Fibroblast of skin of left biceps (primary cell): Measurements from ENCODE around the gene HIC1.

Experiments
- DNase-seq, 2 experiments: peaks; one replicate each; pipeline ENCODE4 v3.0.0-alpha.2; 2013; ENCODE audit warnings: low read depth in 2 of 2

The HIC1 gene

GRCh38 chr17:2025220-2025621 lies 29.7 kb upstream of the HIC1 start, which contains the start of gene RTN4RL1:
RTN4RL1 (minus strand) TSS chr17:2025334; CDS start chr17:2024865, 469 bp downstream.
- no peak for DNase-seq

- no peak for DNase-seq
Observed at GRCh38 chr17:2025622-2026309, 29.1 kb upstream of the HIC1 start.

GRCh38 chr17:2027528-2028233 lies 27.2 kb upstream of the HIC1 start:
- no peak for DNase-seq

- no peak for DNase-seq
Observed at GRCh38 chr17:2028234-2028614, 26.7 kb upstream of the HIC1 start.

DNA sequence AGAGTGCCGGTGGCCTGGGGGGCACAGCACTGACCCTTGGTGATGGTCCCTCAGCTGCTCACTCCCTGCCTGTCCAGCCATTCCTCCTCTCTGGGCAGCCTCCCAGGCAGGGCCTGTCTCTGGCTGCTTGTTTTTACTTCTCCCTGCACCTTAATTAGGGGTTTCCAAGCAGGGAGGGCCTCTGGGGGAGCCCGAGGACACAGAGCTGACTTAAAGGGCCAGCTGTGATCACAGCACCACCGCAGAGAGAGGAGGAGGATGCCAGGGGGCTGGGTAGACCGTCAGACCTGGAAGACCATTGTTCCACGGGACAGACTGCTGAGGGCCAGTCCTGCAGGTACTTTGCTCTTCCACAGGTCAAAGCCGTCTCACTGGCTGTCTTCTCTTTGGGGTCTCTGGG lies 26.2 kb upstream of the HIC1 start:
- no peak for DNase-seq

DNA sequence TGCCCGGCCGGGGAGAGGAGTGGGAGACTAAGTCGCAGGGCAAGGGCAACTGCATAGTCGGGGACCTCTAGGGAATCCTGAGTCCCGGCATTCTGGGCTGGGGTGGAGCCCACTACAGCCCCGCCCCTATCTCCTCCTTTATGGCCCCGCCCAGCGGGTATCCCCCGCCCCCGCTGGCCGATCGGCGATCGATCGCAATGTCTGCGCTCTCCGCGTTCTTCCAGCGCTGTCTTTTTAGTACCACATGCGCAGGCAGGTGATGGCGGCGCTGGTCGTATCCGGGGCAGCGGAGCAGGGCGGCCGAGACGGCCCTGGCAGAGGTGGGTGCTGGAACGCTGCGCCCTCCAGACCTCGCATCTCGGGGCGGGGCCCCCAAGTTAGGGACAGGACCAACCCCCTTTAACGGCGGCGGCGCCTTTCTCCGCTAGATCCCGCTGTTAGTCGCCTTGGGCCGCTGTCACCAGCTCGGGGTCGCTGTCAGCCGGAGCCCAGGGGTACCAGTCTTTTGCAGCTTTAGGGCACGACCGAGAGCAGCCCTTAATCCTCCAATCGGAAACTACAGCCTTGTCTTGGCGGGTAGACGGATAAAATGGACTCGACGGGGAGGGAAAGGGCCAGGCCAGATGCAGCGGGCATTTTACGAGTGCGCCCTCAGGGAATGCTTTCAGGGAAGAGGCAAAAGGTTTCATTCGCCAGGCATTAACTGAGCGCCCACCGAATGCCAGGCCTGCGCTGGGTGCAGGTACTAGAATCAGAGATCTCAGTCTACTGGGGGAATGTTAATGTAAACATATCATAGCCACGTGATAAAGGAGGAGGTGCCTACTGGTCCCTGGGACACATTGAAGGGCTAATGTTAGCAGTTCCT lies 24.8 kb upstream of the HIC1 start, which contains the start of gene DPH1:
DPH1 (plus strand) TSS at position 243 of the 868 bp plus-strand sequence; CDS start at position 260, 17 bp downstream.
- DNase-seq: peak in 1 of 2 experiments; percentile 73

GRCh38 chr17:2030779-2031163 lies 24.1 kb upstream of the HIC1 start:
- DNase-seq: no peak

- DNase-seq: no peak
Observed at GRCh38 chr17:2033153-2033552, 21.8 kb upstream of the HIC1 start.

DNA sequence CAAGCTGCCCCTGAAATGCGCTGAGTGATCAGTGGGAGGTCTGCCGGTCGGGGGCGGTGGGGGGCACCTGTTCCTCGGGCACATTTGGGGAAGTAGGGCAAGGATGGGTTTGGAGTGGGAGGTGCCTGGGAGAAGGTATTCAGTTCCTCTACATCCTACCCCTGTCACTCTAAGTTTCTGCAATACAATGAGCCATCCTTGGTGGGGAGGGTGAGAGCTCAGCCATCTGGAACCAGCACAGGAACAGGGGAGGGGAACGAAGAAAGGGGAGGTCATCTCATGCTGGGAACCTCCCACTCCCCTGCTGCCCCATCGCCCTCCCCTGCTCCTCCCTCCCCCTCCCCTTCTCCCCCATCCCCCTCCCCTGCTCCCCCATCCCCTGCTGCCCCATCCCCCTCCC lies 20.7 kb upstream of the HIC1 start:
- DNase-seq: peak in 1 of 2 experiments; percentile 72

GRCh38 chr17:2034806-2035540 lies 19.9 kb upstream of the HIC1 start:
- DNase-seq: peak; percentile 95 to 96

GRCh38 chr17:2035541-2036488 lies 19.1 kb upstream of the HIC1 start:
- no peak for DNase-seq

DNA sequence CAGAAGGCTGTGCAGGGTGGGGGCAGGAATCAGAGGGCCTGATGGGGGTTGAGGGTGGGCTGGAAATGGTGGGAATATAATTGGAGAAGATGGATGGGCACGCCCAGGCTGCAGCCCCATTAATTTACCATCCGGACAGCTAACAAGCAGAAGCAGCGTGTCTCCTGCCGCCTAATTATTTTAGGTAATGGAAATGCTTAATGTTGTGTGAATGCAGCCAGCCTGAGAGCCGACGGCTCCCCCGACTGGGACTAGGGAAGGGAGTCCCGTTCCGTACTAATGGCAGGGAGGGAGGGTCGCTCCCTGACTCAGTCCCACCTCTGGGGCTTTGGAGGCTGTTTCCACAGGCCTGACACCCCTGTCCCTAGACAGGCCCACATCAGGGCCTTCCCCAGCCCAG lies 17.7 kb upstream of the HIC1 start:
- DNase-seq: no peak

DNA sequence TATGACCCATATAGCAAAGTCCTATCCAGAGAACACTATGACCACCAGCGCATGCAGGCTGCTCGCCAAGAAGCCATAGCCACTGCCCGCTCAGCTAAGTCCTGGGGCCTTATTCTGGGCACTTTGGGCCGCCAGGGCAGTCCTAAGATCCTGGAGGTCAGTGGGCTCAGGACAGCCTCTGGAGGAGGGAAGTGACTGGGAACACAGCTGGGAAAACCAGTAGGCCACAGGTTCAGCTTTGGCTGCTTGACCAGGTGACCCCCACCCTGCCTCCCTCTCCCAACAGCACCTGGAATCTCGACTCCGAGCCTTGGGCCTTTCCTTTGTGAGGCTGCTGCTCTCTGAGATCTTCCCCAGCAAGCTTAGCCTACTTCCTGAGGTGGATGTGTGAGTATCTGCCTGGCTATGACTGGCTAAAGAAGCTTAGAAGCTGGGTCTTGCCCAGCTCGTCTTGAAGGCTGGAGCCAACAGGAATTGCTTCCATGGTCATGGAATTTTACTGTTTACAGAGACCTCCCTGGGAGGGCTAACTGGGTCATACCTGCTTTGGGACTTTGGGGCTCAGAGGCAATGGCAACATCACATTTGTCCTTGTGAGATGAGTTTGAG lies 14.6 kb upstream of the HIC1 start:
- no peak for DNase-seq

- DNase-seq: no peak
Observed at GRCh38 chr17:2040942-2041560, 13.9 kb upstream of the HIC1 start.

DNA sequence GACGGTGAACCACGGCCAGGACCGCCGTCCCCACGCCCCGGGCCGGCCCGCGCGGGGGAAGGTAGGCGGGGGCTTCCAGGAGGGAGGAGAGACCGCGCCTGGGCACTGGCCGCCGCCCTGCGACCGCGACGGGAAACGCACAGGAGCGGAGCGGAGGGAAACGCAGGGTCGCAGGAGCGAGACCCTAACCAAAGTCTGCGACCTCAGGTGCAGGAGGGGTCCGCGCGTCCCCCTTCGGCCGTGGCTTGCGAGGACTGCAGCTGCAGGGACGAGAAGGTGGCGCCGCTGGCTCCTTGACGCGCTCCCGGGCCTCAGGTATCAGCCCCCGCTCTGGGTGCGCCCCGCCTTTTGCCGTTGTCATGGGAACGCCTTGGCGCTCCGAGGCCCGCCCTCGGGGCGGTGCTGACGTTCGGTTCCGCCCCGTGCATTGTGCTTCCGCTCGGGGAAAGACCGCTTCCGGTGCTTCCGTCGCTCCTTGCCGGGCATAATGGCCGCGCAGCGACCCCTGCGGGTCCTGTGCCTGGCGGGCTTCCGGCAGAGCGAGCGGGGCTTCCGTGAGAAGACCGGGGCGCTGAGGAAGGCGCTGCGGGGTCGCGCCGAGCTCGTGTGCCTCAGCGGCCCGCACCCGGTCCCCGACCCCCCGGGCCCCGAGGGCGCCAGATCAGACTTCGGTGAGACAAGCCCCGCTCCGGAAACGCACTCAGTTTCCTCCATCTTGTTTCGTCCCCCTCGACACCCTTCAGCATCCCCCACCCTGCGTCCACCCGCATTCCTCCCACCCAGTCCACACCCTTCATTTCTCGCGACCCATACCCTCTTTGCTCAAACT lies 13.1 kb upstream of the HIC1 start, which contains the start of gene OVCA2:
OVCA2 (plus strand) TSS at position 462 of the 829 bp plus-strand sequence; CDS start at position 488, 26 bp downstream.
- peak; percentile 81 to 84 for DNase-seq

DNA sequence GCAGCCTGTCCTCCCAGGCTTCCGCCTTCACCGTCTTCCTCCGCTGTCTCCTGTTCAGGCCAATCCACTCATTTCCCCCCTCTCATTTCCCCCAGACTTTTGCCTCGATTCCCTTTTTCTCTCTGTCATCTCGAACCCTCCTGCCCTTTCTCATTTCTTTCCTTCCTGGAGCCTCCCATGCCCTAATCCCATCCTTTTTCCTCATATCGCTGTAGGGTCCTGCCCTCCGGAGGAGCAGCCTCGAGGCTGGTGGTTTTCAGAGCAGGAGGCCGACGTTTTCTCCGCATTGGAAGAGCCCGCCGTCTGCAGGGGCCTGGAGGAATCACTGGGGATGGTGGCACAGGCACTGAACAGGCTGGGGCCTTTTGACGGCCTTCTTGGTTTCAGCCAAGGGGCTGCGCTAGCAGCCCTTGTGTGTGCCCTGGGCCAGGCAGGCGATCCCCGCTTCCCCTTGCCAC lies 12.5 kb upstream of the HIC1 start:
- no peak for DNase-seq

GRCh38 chr17:2042933-2043332 lies 12.0 kb upstream of the HIC1 start:
- DNase-seq: no peak

GRCh38 chr17:2043785-2044184 lies 11.1 kb upstream of the HIC1 start:
- DNase-seq: no peak
